IMR-90 (cell line): ENCODE data around the gene CROCC. TPM values are rescaled to one million over a fixed set of nuclear protein-coding genes. Genes with fewer than 3 reads are reported as not detected.

Experiments used
- ATAC-seq: fragments of 200-7000 bp; cut with Tn5 transposase; 2 replicates; pipeline ENCODE4 v1.9.1; 2020; ENCODE audit warnings: low read depth, mild to moderate bottlenecking, moderate library complexity
- BruUV-seq: library from RNA; stranded (reverse); fragments of 400-500 nt; replicated peaks from 2 replicates; lab custom pipeline; 2021; lab: Mats Ljungman, UMichigan
- CTCF ChIA-PET: fragments of 300-600 bp; formaldehyde crosslinking; extraction: SDS; loops from one replicate; lab custom pipeline; 2021; ENCODE audit warnings: antibody characterized with exemption; lab: Yijun Ruan, JAX
- POLR2A ChIA-PET: fragments of 300-600 bp; sonication (Branson Sonifier 250); formaldehyde crosslinking; loops from one replicate; lab custom pipeline; 2022; ENCODE audit warnings: antibody characterized with exemption; ENCODE audit not compliant: unreplicated experiment; lab: Charles Lee
- DNase-seq: peaks from one replicate; pipeline ENCODE4 v3.0.0; 2013
- H2AFZ ChIP-seq: replicated peaks from 2 replicates; pipeline ENCODE3; 2013; ENCODE audit warnings: low read length, mild to moderate bottlenecking; ENCODE audit not compliant: poor library complexity
- H2AK5ac ChIP-seq: 2 replicates; pipeline ENCODE4 v1.6.1; 2013; ENCODE audit warnings: low read depth, low read length, inconsistent platforms
- H2AK9ac ChIP-seq: replicated peaks from 2 replicates; pipeline ENCODE3; 2013; ENCODE audit warnings: mild to moderate bottlenecking, low read depth, low read length, moderate library complexity; ENCODE audit not compliant: poor library complexity
- H2BK120ac ChIP-seq: 2 replicates; pipeline ENCODE4 v1.6.1; 2013; ENCODE audit warnings: low read depth, low read length, inconsistent platforms
- H2BK15ac ChIP-seq: 3 replicates; pipeline ENCODE4 v1.6.1; 2013; ENCODE audit warnings: low read depth, low read length, inconsistent platforms
- H2BK20ac ChIP-seq: 2 replicates; pipeline ENCODE4 v1.6.1; 2013; ENCODE audit warnings: low read depth, mild to moderate bottlenecking, inconsistent platforms, low read length, moderate library complexity
- H2BK5ac ChIP-seq: 2 replicates; pipeline ENCODE4 v1.6.1; 2013; ENCODE audit warnings: mild to moderate bottlenecking, low read depth, low read length, inconsistent platforms; ENCODE audit not compliant: poor library complexity, severe bottlenecking
- H3K14ac ChIP-seq: replicated peaks from 2 replicates; pipeline ENCODE4 v1.6.1; 2013; ENCODE audit warnings: low read depth, low read length, inconsistent platforms
- H3K18ac ChIP-seq: 2 replicates; pipeline ENCODE4 v1.6.1; 2013; ENCODE audit warnings: low read depth, low read length, control low read depth
- H3K23ac ChIP-seq: 2 replicates; pipeline ENCODE4 v1.6.1; 2013; ENCODE audit warnings: low read depth, low read length, inconsistent platforms
- H3K27ac ChIP-seq: 2 replicates; pipeline ENCODE4 v1.5.1; 2013; ENCODE audit warnings: mild to moderate bottlenecking, control low read depth, low read length; ENCODE audit not compliant: insufficient read depth
- H3K27me3 ChIP-seq: 2 replicates; pipeline ENCODE4 v1.6.1; 2013; ENCODE audit warnings: low read length; ENCODE audit not compliant: control insufficient read depth, insufficient read depth
- H3K36me3 ChIP-seq: 2 replicates; pipeline ENCODE4 v1.6.1; 2013; ENCODE audit warnings: low read length, mixed read lengths; ENCODE audit not compliant: control insufficient read depth, insufficient read depth
- H3K4ac ChIP-seq: 2 replicates; pipeline ENCODE4 v1.6.1; 2013; ENCODE audit warnings: low read depth, low read length, inconsistent platforms
- H3K4me1 ChIP-seq: 2 replicates; pipeline ENCODE4 v1.6.1; 2013; ENCODE audit warnings: low read length, mixed read lengths; ENCODE audit not compliant: control insufficient read depth, insufficient read depth
- H3K4me2 ChIP-seq: 2 replicates; pipeline ENCODE4 v1.6.1; 2013; ENCODE audit warnings: low read depth, mild to moderate bottlenecking, control low read depth, low read length, moderate library complexity
- H3K4me3 ChIP-seq: 2 replicates; pipeline ENCODE4 v1.5.1; 2013; ENCODE audit warnings: low read depth, mild to moderate bottlenecking, control low read depth, low read length, moderate library complexity; ENCODE audit not compliant: insufficient read depth
- H3K56ac ChIP-seq: 2 replicates; pipeline ENCODE4 v1.6.1; 2013; ENCODE audit warnings: low read length, inconsistent platforms; ENCODE audit not compliant: insufficient read depth; ENCODE audit errors: extremely low read depth
- H3K79me1 ChIP-seq, 2 experiments: 2 replicates each; pipeline ENCODE4 v1.6.1; 2013; ENCODE audit warnings: low read length in 2 of 2, inconsistent platforms in 1 of 2, low read depth in 1 of 2
- H3K9ac ChIP-seq: 2 replicates; pipeline ENCODE4 v1.6.1; 2013; ENCODE audit warnings: low read depth, low read length, control low read depth
- H3K9me1 ChIP-seq: 2 replicates; pipeline ENCODE4 v1.6.1; 2013; ENCODE audit warnings: low read length, inconsistent platforms; ENCODE audit not compliant: insufficient read depth
- H3K9me3 ChIP-seq: 2 replicates; pipeline ENCODE4 v1.6.1; 2013; ENCODE audit warnings: low read length; ENCODE audit not compliant: control insufficient read depth, insufficient read depth
- H4K20me1 ChIP-seq: 2 replicates; pipeline ENCODE4 v1.6.1; 2013; ENCODE audit warnings: low read length, inconsistent platforms; ENCODE audit not compliant: insufficient read depth
- H4K5ac ChIP-seq: 2 replicates; pipeline ENCODE4 v1.6.1; 2013; ENCODE audit warnings: mild to moderate bottlenecking, low read depth, low read length, control low read depth
- H4K8ac ChIP-seq, 2 experiments: 2 replicates each; pipeline ENCODE4 v1.6.1; 2013; ENCODE audit warnings: low read depth in 2 of 2, low read length in 2 of 2, control low read depth in 1 of 2, inconsistent platforms in 1 of 2
- H4K91ac ChIP-seq: 2 replicates; pipeline ENCODE4 v1.6.1; 2013; ENCODE audit warnings: low read depth, low read length, inconsistent platforms; ENCODE audit not compliant: insufficient read depth
- CEBPB ChIP-seq: IDR thresholded peaks from 2 replicates; pipeline ENCODE4 v1.6.1; 2012; ENCODE audit warnings: low read depth, low read length, improper control_type of control experiment
- RFX5 ChIP-seq: IDR thresholded peaks from 2 replicates; pipeline ENCODE4 v1.8.0; 2012; ENCODE audit warnings: low read depth, mild to moderate bottlenecking, low read length, moderate library complexity
- WGBS, 2 experiments: methylation state at CpG; one replicate each; pipeline versions ENCODE4 v1.1.5 to v1.1.7; 2013; ENCODE audit warnings: missing lambda C conversion rate in 2 of 2; ENCODE audit not compliant: insufficient read length in 1 of 2; ENCODE audit errors: extremely low coverage in 2 of 2; 5-methylcytosine and 5-hydroxymethylcytosine counted together
- dilution Hi-C: fragments of 300-500 bp; cut with HindIII; formaldehyde crosslinking; loops from one replicate; pipeline ENCODE4 v1.14.3; 2018; ENCODE audit warnings: low sequenced_read_pairs; ENCODE audit not compliant: unreplicated experiment
- in situ Hi-C: fragments of 300-500 bp; cut with MboI; formaldehyde crosslinking; loops from 3 replicates; pipeline ENCODE4 v1.14.3; 2019; ENCODE audit warnings: low sequenced_read_pairs, inconsistent platforms, mixed read lengths
- intact Hi-C: fragments of 100-400 bp; cut with micrococcal nuclease; formaldehyde crosslinking; loops from 2 replicates; pipeline ENCODE4 v1.10.0; 2022
- polyA plus RNA-seq, 3 experiments: library from polyadenylated mRNA; depleted of rRNA; stranded (reverse); fragments of >200 nt; gene quantifications; 2 replicates each; pipeline ENCODE4 v1.2.3, GENCODE V29; 2012; ENCODE audit warnings: low replicate concordance in 1 of 3
- total RNA-seq: library from RNA; depleted of rRNA; stranded (reverse); fragments of >200 nt; gene quantifications from 2 replicates; pipeline ENCODE4 v1.2.3, GENCODE V29; 2012

The CROCC gene
- total and polyA plus RNA-seq, 2 of the 4 experiments (the other 2 are of a cell fraction), result 7.5 to 13.7 TPM

DNA sequence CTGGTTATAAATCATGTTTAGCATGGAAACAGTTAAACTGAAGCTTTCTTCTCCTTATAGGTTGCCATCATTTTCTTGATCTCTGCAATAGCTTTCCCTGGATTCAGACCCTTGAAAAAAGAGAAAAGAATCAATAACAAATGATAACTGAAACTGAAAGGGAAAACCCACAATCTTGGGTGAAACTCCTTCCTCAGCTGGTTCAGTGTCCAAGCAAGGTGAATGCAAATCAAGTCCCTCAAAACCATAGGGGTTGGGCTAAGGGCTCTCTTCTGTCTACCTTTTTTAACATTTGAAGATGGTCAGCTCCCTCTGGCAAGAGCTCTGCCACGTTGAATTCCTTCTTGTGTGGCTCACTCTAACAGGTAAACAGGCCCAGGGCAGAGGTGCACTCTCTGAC lies 97.1 kb downstream of the CROCC start:
- 17% methylated on average over 1 of the region's 1 CpG; no CpG with 5 or more reads in 1 of the 2 experiments for WGBS, 2 experiments
- no peak overlapping the region for H3K23ac ChIP-seq
- H2AK5ac ChIP-seq, result no peak overlapping the region
- no peak overlapping the region for H2BK120ac ChIP-seq
- H4K8ac ChIP-seq, result no peak overlapping the region
- H3K4me1 ChIP-seq, result peaks cover 3% of the 10 kb centered on the region; the same call in 1 of the 2 replicates
- in situ Hi-C loops, result no loop called here
- H3K9me3 ChIP-seq, result no peaks in the 10 kb centered on the region
- H3K9ac ChIP-seq, result no peak overlapping the region
- no TSS peak for BruUV-seq
- ChIA-PET POLR2A (no interaction called here), CTCF (no interaction called here)
- no peak overlapping the region for H4K5ac ChIP-seq
- TF ChIP-seq CEBPB, result no peak
- no peak for TF ChIP-seq RFX5
- no peaks in the 10 kb centered on the region for H3K79me1 ChIP-seq
- H3K4me3 ChIP-seq, result no peak overlapping the region
- dilution Hi-C loops, result no loop called here
- H3K4me2 ChIP-seq, result no peak overlapping the region
- no peak overlapping the region for H3K4ac ChIP-seq
- no peak overlapping the region for H2BK5ac ChIP-seq
- no peaks in the 10 kb centered on the region for H3K27me3 ChIP-seq
- peaks cover 45% of the 10 kb centered on the region for H3K36me3 ChIP-seq
- H2BK20ac ChIP-seq, result no peak overlapping the region
- no peak overlapping the region for H2AFZ ChIP-seq
- no peak overlapping the region for H2BK15ac ChIP-seq
- no peak overlapping the region for H3K18ac ChIP-seq
- no peak overlapping the region for H3K14ac ChIP-seq
- no peak overlapping the region for H2AK9ac ChIP-seq
- intact Hi-C loops, result no loop called here
- no peak overlapping the region for H3K56ac ChIP-seq
- H4K91ac ChIP-seq, result no peak overlapping the region
- H3K9me1 ChIP-seq, result no peaks in the 10 kb centered on the region; the same call in 1 of the 2 replicates
- no peaks in the 10 kb centered on the region for H4K20me1 ChIP-seq
- DNase-seq (no peak), ATAC-seq (no peak)
- no peak overlapping the region for H3K27ac ChIP-seq
